H4 (cell line): ENCODE measurements around the gene HEPACAM. TPM values are rescaled to one million over a fixed set of nuclear protein-coding genes. Genes with fewer than 3 reads are reported as not detected.

ENCODE experiments used
- DNase-seq: peaks from one replicate; pipeline ENCODE4 v3.0.0-alpha.2; 2015; ENCODE audit warnings: low spot score
- total RNA-seq: library from RNA; depleted of rRNA; stranded (reverse); fragments of >200 nt; shearing (Covaris generic); gene quantifications from 2 replicates; pipeline ENCODE4 v1.2.3, GENCODE V29; 2014

HEPACAM gene
- total RNA-seq, 1 experiment from 2014 or later = not detected

- DNase-seq = no peak
These were observed 36.3 kb downstream of the HEPACAM start for GRCh38 chr11:124899383-124900145.

- DNase-seq = peak; percentile 59
These were observed 37.1 kb downstream of the HEPACAM start for GRCh38 chr11:124898711-124899110.

- DNase-seq = peak; percentile 90
These were observed 37.6 kb downstream of the HEPACAM start for GRCh38 chr11:124898263-124898680.

- DNase-seq = no peak
These were observed 38.1 kb downstream of the HEPACAM start, which contains the start of gene ROBO4 for GRCh38 chr11:124897674-124898262. Gene ROBO4 (minus strand): TSS chr11:124897865. CDS start chr11:124897795, 70 bp downstream.

- no peak for DNase-seq
These were observed 38.9 kb downstream of the HEPACAM start for GRCh38 chr11:124896821-124897391.

GRCh38 chr11:124896071-124896750 is 39.6 kb downstream of the HEPACAM start:
- DNase-seq = no peak

GRCh38 chr11:124895471-124895971 is 40.3 kb downstream of the HEPACAM start:
- DNase-seq = no peak

GRCh38 chr11:124894606-124895430 is 41.0 kb downstream of the HEPACAM start:
- no peak for DNase-seq

- DNase-seq = no peak
These were observed 42.0 kb downstream of the HEPACAM start for GRCh38 chr11:124893781-124894401.

- DNase-seq = no peak
These were observed 42.9 kb downstream of the HEPACAM start for GRCh38 chr11:124892750-124893454.

- no peak for DNase-seq
These were observed 43.7 kb downstream of the HEPACAM start for GRCh38 chr11:124892146-124892545.

GRCh38 chr11:124891373-124891861 is 44.4 kb downstream of the HEPACAM start:
- no peak for DNase-seq

GRCh38 chr11:124890683-124891372 is 45.0 kb downstream of the HEPACAM start:
- DNase-seq = no peak

GRCh38 chr11:124890151-124890550 is 45.7 kb downstream of the HEPACAM start:
- no peak for DNase-seq

- no peak for DNase-seq
These were observed 46.4 kb downstream of the HEPACAM start for GRCh38 chr11:124889191-124890091.

GRCh38 chr11:124887667-124888013 is 48.2 kb downstream of the HEPACAM start:
- no peak for DNase-seq

GRCh38 chr11:124886978-124887666 is 48.7 kb downstream of the HEPACAM start:
- no peak for DNase-seq

- DNase-seq = no peak
These were observed 49.4 kb downstream of the HEPACAM start for GRCh38 chr11:124886476-124886875.
